Urinary bladder (tissue), 4 donors: ENCODE data around the gene CHADL. TPM values are rescaled to one million over a fixed set of nuclear protein-coding genes. Genes with fewer than 3 reads are reported as not detected.
A peak's percentile ranks its signal among the peaks of the same experiment; 100 is the strongest.

Source experiments
- DNase-seq: peaks from one replicate; pipeline ENCODE4 v3.0.0-alpha.2; 2015; ENCODE audit errors: extremely low spot score
- H3K27ac ChIP-seq: one replicate; pipeline ENCODE4 v1.5.1; 2013; ENCODE audit warnings: low read depth, mild to moderate bottlenecking, moderate library complexity
- H3K36me3 ChIP-seq: one replicate; pipeline ENCODE4 v1.6.1; 2013; ENCODE audit warnings: mild to moderate bottlenecking, moderate library complexity; ENCODE audit not compliant: insufficient read depth
- H3K4me1 ChIP-seq: one replicate; pipeline ENCODE4 v1.6.1; 2013; ENCODE audit warnings: mild to moderate bottlenecking, moderate library complexity; ENCODE audit not compliant: insufficient read depth
- H3K4me3 ChIP-seq: one replicate; pipeline ENCODE4 v1.5.1; 2013; ENCODE audit warnings: low read depth, low read length
- WGBS: extraction: QIAGEN DNeasy Blood & Tissue Kit; methylation state at CpG from one replicate; pipeline ENCODE4 v1.1.7; 2013; 5-methylcytosine and 5-hydroxymethylcytosine counted together
- polyA plus RNA-seq: library from polyadenylated mRNA; stranded (reverse); fragments of 200-250 nt; gene quantifications from one replicate; pipeline ENCODE4 v1.2.3, GENCODE V29; 2013
- total RNA-seq: library from RNA; depleted of rRNA; stranded (reverse); fragments of >200 nt; gene quantifications from one replicate; pipeline ENCODE4 v1.2.3, GENCODE V29; 2014
- donor health status: healthy with polysubstance abuse.
- donor health status: healthy.

The CHADL gene
- total and polyA plus RNA-seq, 2 donors: 1.8 to 3.5 TPM

DNA sequence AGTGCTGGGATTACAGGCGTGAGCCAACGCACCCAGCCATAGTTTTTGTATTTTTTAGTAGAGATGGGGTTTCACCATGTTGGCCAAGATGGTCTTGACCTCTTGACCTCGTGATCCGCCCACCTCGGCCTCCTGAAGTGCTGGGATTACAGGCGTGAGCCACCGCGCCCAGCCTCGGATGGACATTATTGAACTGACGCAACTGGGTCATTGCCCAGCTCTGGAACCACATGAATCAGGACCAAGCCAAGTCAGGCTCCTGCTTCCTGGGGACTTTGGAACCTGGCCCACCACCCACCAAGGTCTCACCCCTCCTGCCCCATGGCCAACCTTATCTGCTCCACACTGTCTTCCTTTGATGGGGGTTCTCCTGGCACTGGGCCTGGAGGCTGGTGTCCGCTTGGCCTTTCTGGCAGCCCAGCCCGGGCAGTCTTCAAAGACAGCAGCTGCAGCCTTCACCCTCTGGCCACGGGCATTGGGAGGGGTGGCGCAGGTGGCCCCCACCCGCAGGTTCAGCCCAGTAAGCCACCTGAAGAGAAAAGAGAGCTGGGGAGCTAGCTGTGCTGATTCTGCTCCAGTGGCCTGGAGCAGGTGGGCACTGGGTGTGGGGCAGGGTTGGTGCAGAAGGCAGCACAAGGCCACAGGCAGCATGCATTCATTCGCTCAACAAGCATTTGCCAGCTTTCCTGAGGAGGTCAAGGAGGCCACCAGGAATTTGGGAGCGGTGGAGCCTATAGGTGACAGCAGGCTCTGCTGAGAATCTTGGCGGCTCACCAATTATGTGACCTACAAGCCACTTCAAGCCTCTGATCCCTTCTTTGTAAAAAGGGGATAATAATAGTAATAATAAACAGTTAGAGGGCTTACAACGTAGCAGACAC is 5.7 kb downstream of the CHADL start:
- Histone ChIP-seq H3K36me3 (no peaks in the 10 kb centered on the region), H3K4me1 (no peaks in the 10 kb centered on the region), H3K4me3 (no peak overlapping the region), H3K27ac (no peak overlapping the region)
- WGBS: 83% methylated on average over 19 of the region's 19 CpGs
- DNase-seq: no peak

DNA sequence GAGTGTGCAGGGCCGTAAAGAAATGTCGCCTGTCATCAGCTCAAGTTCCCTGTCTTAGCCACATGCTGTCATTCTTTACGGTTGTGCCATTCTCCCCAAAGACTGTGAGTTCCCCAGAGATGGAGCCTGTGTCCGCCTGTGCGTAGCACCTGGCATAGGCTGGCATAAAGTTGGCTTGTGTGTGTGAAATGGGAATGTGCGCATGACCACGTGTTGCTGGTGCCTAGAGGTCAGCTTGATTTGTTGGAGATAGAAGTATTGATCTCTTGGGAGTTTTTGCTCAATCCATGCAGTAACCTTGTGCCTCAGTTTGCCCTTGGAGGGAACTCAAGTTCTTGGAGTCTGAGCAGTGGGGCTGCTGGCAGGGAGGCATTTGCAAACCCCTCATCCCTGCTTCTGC is 9.4 kb downstream of the CHADL start:
- no peaks in the 10 kb centered on the region for H3K4me1 ChIP-seq
- no peak overlapping the region for H3K4me3 ChIP-seq
- no peak for DNase-seq
- H3K27ac ChIP-seq: no peak overlapping the region
- no peaks in the 10 kb centered on the region for H3K36me3 ChIP-seq
- WGBS: 79% methylated on average over 7 of the region's 7 CpGs

DNA sequence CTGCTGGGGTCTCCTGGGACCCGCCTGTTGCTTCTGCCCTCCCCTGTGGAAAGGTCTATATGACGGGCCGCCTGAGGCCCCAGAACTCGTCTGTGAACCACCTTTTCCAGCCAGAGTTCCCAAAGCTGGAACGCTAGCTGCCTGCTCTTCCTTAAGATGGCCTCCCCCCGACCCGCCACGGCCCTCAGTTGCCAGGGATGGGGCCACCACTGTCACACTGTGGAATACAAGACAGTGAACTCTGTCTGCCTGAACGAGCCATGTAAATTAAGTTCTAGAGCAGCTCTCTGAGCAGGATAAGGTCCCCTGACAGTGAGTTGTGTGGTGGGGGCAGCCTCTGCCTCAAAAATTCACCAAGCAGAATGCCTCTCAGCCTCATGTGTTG is 10.3 kb downstream of the CHADL start:
- no peak for DNase-seq

DNA sequence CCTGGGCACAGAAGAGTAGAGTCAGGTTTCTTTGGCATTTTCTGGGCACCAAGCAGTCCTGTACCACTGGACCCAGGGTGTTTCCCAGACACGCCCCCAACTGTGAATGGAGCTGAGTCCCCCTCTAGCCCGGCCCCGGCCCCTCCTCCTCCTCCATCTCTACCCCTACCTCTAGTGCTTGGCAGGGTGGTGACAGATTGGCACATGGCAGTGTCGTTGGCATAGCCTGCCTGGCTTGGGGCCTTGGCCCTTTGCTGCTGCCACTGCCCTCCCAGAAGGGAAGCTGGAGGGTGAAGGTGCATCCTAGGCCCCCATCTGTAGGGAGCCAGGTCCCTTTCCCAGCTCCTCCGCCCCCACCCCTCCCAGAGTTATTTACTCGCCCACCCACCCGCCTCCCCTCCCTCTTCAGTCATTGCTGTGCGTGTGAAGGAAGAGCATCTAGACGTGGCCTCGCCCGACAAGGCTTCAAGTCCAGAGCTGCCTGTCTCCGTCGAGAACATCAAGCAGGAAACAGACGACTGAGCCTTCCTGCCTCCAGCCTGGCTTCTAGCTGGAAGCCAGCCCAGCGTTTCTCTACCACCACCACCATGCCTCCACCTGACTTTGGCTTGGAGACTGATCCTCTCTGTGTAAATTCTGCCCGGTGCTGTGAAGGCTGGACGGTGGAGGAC is 10.9 kb downstream of the CHADL start:
- DNase-seq: no peak
- H3K27ac ChIP-seq: no peak overlapping the region
- no peaks in the 10 kb centered on the region for H3K4me1 ChIP-seq
- WGBS: 74% methylated on average over 17 of the region's 17 CpGs
- H3K36me3 ChIP-seq: no peaks in the 10 kb centered on the region
- no peak overlapping the region for H3K4me3 ChIP-seq

More for the DNA sequence above, 10.3 kb downstream of the CHADL start:
- Histone ChIP-seq H3K27ac (no peak overlapping the region), H3K4me1 (no peaks in the 10 kb centered on the region), H3K4me3 (no peak overlapping the region), H3K36me3 (no peaks in the 10 kb centered on the region)
- 88% methylated on average over 9 of the region's 9 CpGs for WGBS

- WGBS: 86% methylated on average over 6 of the region's 6 CpGs
- Histone ChIP-seq H3K4me1 (no peaks in the 10 kb centered on the region), H3K27ac (no peak overlapping the region), H3K4me3 (no peak overlapping the region), H3K36me3 (no peaks in the 10 kb centered on the region)
- DNase-seq: no peak
Observed at GRCh38 chr22:41229215-41229614, 11.5 kb downstream of the CHADL start.

- Histone ChIP-seq H3K36me3 (no peaks in the 10 kb centered on the region), H3K4me1 (no peaks in the 10 kb centered on the region), H3K27ac (no peak overlapping the region), H3K4me3 (no peak overlapping the region)
- no peak for DNase-seq
- 93% methylated on average over 26 of the region's 26 CpGs for WGBS
Observed at GRCh38 chr22:41226723-41227655, 13.7 kb downstream of the CHADL start.

GRCh38 chr22:41223535-41223934 is 17.2 kb downstream of the CHADL start:
- no peaks in the 10 kb centered on the region for H3K36me3 ChIP-seq
- H3K27ac ChIP-seq: no peak overlapping the region
- H3K4me1 ChIP-seq: no peaks in the 10 kb centered on the region
- 84% methylated on average over 7 of the region's 7 CpGs for WGBS
- DNase-seq: no peak
- H3K4me3 ChIP-seq: no peak overlapping the region

DNA sequence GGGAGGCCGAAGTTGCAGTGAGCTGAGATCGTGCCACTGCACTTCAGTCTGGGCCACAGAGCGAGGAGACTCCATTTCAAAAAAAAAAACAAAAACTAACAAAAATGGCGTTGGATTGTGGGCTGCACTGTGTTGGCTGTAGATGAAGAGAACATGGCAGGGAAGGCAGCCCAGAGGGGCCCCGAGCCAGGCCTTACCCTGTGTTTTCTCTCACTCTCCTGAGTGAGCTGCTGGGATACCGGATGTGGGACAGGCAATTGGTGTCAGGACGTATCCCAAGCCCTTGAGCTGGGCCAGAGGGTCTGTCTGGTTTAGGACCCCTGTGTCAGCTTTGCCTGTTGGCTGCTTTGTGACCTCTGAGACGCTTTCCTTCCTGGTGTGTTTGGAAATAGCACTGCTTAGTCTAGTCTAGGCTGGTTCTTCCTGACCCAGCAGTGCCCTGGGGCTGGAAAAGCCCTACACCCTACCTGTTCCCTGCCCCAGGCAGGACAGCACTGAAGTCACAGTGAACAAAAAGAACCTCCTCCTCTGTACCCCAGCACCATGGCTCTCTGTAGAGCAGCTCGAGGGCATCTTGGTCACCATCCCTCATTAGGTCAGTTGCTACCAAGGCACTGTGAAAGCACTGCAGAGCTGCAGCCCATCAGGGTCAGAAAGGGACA is 17.8 kb downstream of the CHADL start:
- Histone ChIP-seq H3K27ac (no peak overlapping the region), H3K4me1 (no peaks in the 10 kb centered on the region), H3K4me3 (no peak overlapping the region), H3K36me3 (no peaks in the 10 kb centered on the region)
- WGBS: 91% methylated on average over 9 of the region's 9 CpGs
- no peak for DNase-seq

DNA sequence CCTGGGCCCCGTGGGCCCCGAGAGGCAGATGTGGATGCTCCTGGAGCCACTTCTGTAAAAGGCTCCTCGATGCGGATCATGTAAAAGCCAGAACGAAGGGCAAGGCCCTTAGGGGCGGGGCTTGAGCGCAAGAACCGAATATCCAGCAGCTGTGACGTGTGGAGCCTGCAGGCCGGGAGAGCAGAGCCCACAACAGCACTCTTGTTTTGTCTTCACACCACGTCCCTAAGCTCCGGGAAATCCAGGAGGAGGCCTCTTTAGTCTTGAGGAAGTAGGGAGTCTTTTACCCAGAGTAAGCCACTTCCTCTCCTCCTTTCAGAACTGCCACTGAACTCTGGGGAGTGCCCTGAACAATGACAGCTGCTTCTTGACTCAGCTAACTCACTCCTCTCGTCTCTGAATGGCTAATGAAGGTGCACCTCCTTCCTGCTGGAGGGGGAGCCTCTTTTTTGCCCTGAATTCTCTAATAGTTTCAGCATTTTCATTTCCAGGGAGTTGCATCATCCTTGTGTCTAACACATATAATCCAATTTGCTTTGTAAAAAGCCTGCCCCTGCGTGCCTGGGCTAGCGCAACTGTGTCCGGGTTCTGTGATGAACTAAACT is 23.1 kb downstream of the CHADL start:
- Histone ChIP-seq H3K27ac (peak overlapping the region; percentile 68), H3K4me3 (no peak overlapping the region), H3K4me1 (no peaks in the 10 kb centered on the region), H3K36me3 (no peaks in the 10 kb centered on the region)
- WGBS: 28% methylated on average over 16 of the region's 16 CpGs
- DNase-seq: peak; percentile 25

GRCh38 chr22:41216984-41217383 is 23.7 kb downstream of the CHADL start:
- Histone ChIP-seq H3K4me3 (no peak overlapping the region), H3K4me1 (no peaks in the 10 kb centered on the region), H3K27ac (peak overlapping the region; percentile 68), H3K36me3 (no peaks in the 10 kb centered on the region)
- 59% methylated on average over 13 of the region's 13 CpGs for WGBS
- DNase-seq: no peak

DNA sequence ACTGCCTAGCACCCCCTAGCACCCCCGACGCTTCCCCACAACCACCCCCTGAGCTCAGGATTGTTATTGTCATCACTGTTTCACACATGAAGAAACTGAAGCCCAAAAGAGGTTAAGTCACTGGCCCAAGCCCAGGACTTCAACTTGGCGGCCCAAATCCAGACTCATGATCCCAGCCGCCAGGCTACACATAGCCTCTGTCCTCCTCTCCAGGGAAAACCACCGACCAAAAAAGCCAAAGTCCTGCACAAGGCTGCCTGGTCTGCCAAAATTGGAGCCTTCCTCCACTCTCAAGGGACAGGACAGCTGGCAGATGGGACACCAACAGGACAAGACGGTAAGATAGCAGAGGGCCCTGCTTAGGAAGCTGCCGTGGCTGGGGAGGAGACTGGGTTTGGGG is 24.8 kb downstream of the CHADL start:
- Histone ChIP-seq H3K4me3 (no peak overlapping the region), H3K4me1 (no peaks in the 10 kb centered on the region), H3K27ac (no peak overlapping the region), H3K36me3 (no peaks in the 10 kb centered on the region)
- WGBS: 97% methylated on average over 7 of the region's 7 CpGs
- DNase-seq: no peak

GRCh38 chr22:41215409-41215808 is 25.3 kb downstream of the CHADL start:
- 98% methylated on average over 10 of the region's 10 CpGs for WGBS
- H3K4me1 ChIP-seq: no peaks in the 10 kb centered on the region
- DNase-seq: no peak
- H3K36me3 ChIP-seq: peaks cover 2% of the 10 kb centered on the region
- H3K27ac ChIP-seq: no peak overlapping the region
- H3K4me3 ChIP-seq: no peak overlapping the region

DNA sequence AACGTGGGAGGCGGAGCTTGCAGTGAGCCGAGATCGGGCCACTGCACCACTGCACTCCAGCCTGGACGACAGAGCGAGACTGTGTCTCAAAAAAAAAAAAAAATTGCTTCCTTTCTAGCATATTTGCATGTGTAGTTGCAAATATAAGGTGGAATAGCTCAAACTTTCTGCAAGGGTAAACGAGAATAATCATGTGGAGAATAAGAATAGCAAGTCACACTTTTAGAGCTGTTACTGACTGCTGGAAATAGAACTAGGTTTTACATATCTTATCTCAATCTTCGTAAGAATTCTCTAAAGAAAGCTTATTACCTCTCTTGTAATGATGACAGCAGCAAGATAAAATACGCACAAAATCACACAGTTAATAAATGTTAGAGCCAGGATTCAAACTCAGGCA is 34.0 kb downstream of the CHADL start:
- Histone ChIP-seq H3K4me3 (no peak overlapping the region), H3K36me3 (peaks cover 6% of the 10 kb centered on the region), H3K4me1 (no peaks in the 10 kb centered on the region), H3K27ac (no peak overlapping the region)
- 91% methylated on average over 9 of the region's 9 CpGs for WGBS
- DNase-seq: no peak
